GM20431 (cell line): ENCODE data around the gene PCK1.

Experiments used
- in situ Hi-C: fragments of 300-500 bp; cut with MseI, MboI; formaldehyde crosslinking; loops from one replicate; pipeline ENCODE4 v1.15.0; 2020; ENCODE audit warnings: low sequenced_read_pairs; ENCODE audit not compliant: unreplicated experiment

Gene PCK1

GRCh38 chr20:57535297-57535696, 25.6 kb upstream of the PCK1 start:
- in situ Hi-C loops, result no loop called here

- in situ Hi-C loops, result no loop called here
Observed at GRCh38 chr20:57536120-57536708, 24.7 kb upstream of the PCK1 start.

GRCh38 chr20:57536771-57537724, 23.9 kb upstream of the PCK1 start:
- in situ Hi-C loops, result no loop called here

- in situ Hi-C loops, result no loop called here
Observed at GRCh38 chr20:57537822-57538221, 23.1 kb upstream of the PCK1 start.

- in situ Hi-C loops, result no loop called here
Observed at GRCh38 chr20:57539889-57540288, 21.0 kb upstream of the PCK1 start.

GRCh38 chr20:57540890-57541580, 19.9 kb upstream of the PCK1 start:
- in situ Hi-C loops, result no loop called here

- in situ Hi-C loops, result no loop called here
Observed at GRCh38 chr20:57543754-57544153, 17.2 kb upstream of the PCK1 start.

GRCh38 chr20:57544838-57545564, 15.9 kb upstream of the PCK1 start:
- in situ Hi-C loops, result no loop called here

GRCh38 chr20:57545927-57546662, 14.8 kb upstream of the PCK1 start:
- in situ Hi-C loops, result no loop called here

GRCh38 chr20:57546956-57547649, 13.8 kb upstream of the PCK1 start:
- in situ Hi-C loops, result no loop called here

GRCh38 chr20:57548177-57549058, 12.5 kb upstream of the PCK1 start:
- in situ Hi-C loops, result no loop called here

- in situ Hi-C loops, result no loop called here
Observed at GRCh38 chr20:57552471-57552870, 8.4 kb upstream of the PCK1 start.

GRCh38 chr20:57553376-57554018, 7.4 kb upstream of the PCK1 start:
- in situ Hi-C loops, result no loop called here

- in situ Hi-C loops, result no loop called here
Observed at GRCh38 chr20:57555457-57556184, 5.3 kb upstream of the PCK1 start.

- in situ Hi-C loops, result no loop called here
Observed at GRCh38 chr20:57556980-57557274, 4.0 kb upstream of the PCK1 start.

GRCh38 chr20:57557926-57558613, 2.8 kb upstream of the PCK1 start:
- in situ Hi-C loops, result no loop called here
